ENCODE results near the gene NUP88. TPM values are rescaled to one million over a fixed set of nuclear protein-coding genes. Genes with fewer than 3 reads are reported as not detected.

NUP88 gene
- total RNA-seq, 1 donor from 2014 or later = 43.3 TPM

GRCh38 chr17:5378566-5379207 lies 40.8 kb downstream of the NUP88 start:
- Histone ChIP-seq H3K9me3 (ENCODE audit: insufficient read depth, low read depth, low read length) (no peaks in the 10 kb centered on the region), H3K4me3 (ENCODE audit: insufficient read depth, low read depth, low read length) (no peak overlapping the region), H3K27ac (ENCODE audit: low read depth, low read length) (no peak overlapping the region), H3K4me1 (ENCODE audit: insufficient read depth, low read length) (no peaks in the 10 kb centered on the region), H3K27me3 (ENCODE audit: insufficient read depth, low read length) (no peaks in the 10 kb centered on the region), H3K9ac (ENCODE audit: low read length) (no peak overlapping the region), H4K20me1 (ENCODE audit: insufficient read depth, low read length) (peaks cover 11% of the 10 kb centered on the region), H2AFZ (ENCODE audit: low read depth, low read length) (no peak overlapping the region), H3K36me3 (ENCODE audit: insufficient read depth, low read length) (peaks cover 63% of the 10 kb centered on the region), H3K4me2 (ENCODE audit: low read length) (no peak overlapping the region), H3K79me2 (ENCODE audit: insufficient read depth, low read length) (no peaks in the 10 kb centered on the region)
- H3K4me1 Mint-ChIP-seq (ENCODE audit: low read depth, unreplicated experiment) = peaks cover 4% of the 10 kb centered on the region
- no peak for FAIRE-seq
- no peak overlapping the region for H3K27ac Mint-ChIP-seq (ENCODE audit: unreplicated experiment)
- TF ChIP-seq CTCF (IDR thresholded peaks at IDR 0.05; ENCODE audit: insufficient read depth, low read depth, low read length) (no peak), EZH2 (IDR thresholded peaks at IDR 0.05; ENCODE audit: insufficient read depth, low read length) (no peak)
- no peaks in the 10 kb centered on the region for H3K27me3 Mint-ChIP-seq (ENCODE audit: low read depth, unreplicated experiment)
- peaks cover 22% of the 10 kb centered on the region for H3K36me3 Mint-ChIP-seq (ENCODE audit: low read depth, unreplicated experiment)
- H3K9me3 Mint-ChIP-seq (ENCODE audit: unreplicated experiment) = no peaks in the 10 kb centered on the region
- DNase-seq (ENCODE audit: low read depth) = no peak
- H3K4me3 Mint-ChIP-seq (ENCODE audit: unreplicated experiment) = no peak overlapping the region

GRCh38 chr17:5373112-5373511 lies 46.4 kb downstream of the NUP88 start:
- no peak overlapping the region for H3K27ac Mint-ChIP-seq (ENCODE audit: unreplicated experiment)
- Histone ChIP-seq H3K9me3 (ENCODE audit: insufficient read depth, low read depth, low read length) (no peaks in the 10 kb centered on the region), H3K4me3 (ENCODE audit: insufficient read depth, low read depth, low read length) (no peak overlapping the region), H3K9ac (ENCODE audit: low read length) (no peak overlapping the region), H3K36me3 (ENCODE audit: insufficient read depth, low read length) (peaks cover 29% of the 10 kb centered on the region), H3K27ac (ENCODE audit: low read depth, low read length) (no peak overlapping the region), H3K4me1 (ENCODE audit: insufficient read depth, low read length) (no peaks in the 10 kb centered on the region), H3K27me3 (ENCODE audit: insufficient read depth, low read length) (no peaks in the 10 kb centered on the region), H4K20me1 (ENCODE audit: insufficient read depth, low read length) (peaks cover 15% of the 10 kb centered on the region), H3K4me2 (ENCODE audit: low read length) (no peak overlapping the region), H2AFZ (ENCODE audit: low read depth, low read length) (no peak overlapping the region), H3K79me2 (ENCODE audit: insufficient read depth, low read length) (no peaks in the 10 kb centered on the region)
- TF ChIP-seq EZH2 (IDR thresholded peaks at IDR 0.05; ENCODE audit: insufficient read depth, low read length) = no peak
- TF ChIP-seq CTCF (IDR thresholded peaks at IDR 0.05; ENCODE audit: insufficient read depth, low read depth, low read length) = no peak
- peaks cover 12% of the 10 kb centered on the region for H3K36me3 Mint-ChIP-seq (ENCODE audit: low read depth, unreplicated experiment)
- DNase-seq (ENCODE audit: low read depth) (no peak), FAIRE-seq (no peak)
- no peaks in the 10 kb centered on the region for H3K27me3 Mint-ChIP-seq (ENCODE audit: low read depth, unreplicated experiment)
- no peaks in the 10 kb centered on the region for H3K9me3 Mint-ChIP-seq (ENCODE audit: unreplicated experiment)
- no peak overlapping the region for H3K4me3 Mint-ChIP-seq (ENCODE audit: unreplicated experiment)
- no peaks in the 10 kb centered on the region for H3K4me1 Mint-ChIP-seq (ENCODE audit: low read depth, unreplicated experiment)

- no peak for TF ChIP-seq CTCF (IDR thresholded peaks at IDR 0.05; ENCODE audit: insufficient read depth, low read depth, low read length)
- TF ChIP-seq EZH2 (IDR thresholded peaks at IDR 0.05; ENCODE audit: insufficient read depth, low read length) = no peak
These were observed 49.1 kb downstream of the NUP88 start for GRCh38 chr17:5370411-5370810.

More at GRCh38 chr17:5370411-5370810, 49.1 kb downstream of the NUP88 start:
- no peaks in the 10 kb centered on the region for H3K4me1 ChIP-seq (ENCODE audit: insufficient read depth, low read length)
- H3K9ac ChIP-seq (ENCODE audit: low read length) = no peak overlapping the region
- peaks cover 14% of the 10 kb centered on the region for H3K36me3 Mint-ChIP-seq (ENCODE audit: low read depth, unreplicated experiment)
- no peak overlapping the region for H3K4me2 ChIP-seq (ENCODE audit: low read length)
- H3K27ac Mint-ChIP-seq (ENCODE audit: unreplicated experiment) = no peak overlapping the region
- no peak overlapping the region for H2AFZ ChIP-seq (ENCODE audit: low read depth, low read length)
- no peak overlapping the region for H3K4me3 Mint-ChIP-seq (ENCODE audit: unreplicated experiment)
- peaks cover 8% of the 10 kb centered on the region for H4K20me1 ChIP-seq (ENCODE audit: insufficient read depth, low read length)
- H3K36me3 ChIP-seq (ENCODE audit: insufficient read depth, low read length) = peaks cover 19% of the 10 kb centered on the region
- H3K27ac ChIP-seq (ENCODE audit: low read depth, low read length) = no peak overlapping the region
- H3K79me2 ChIP-seq (ENCODE audit: insufficient read depth, low read length) = no peaks in the 10 kb centered on the region
- no peaks in the 10 kb centered on the region for H3K9me3 ChIP-seq (ENCODE audit: insufficient read depth, low read depth, low read length)
- no peaks in the 10 kb centered on the region for H3K27me3 Mint-ChIP-seq (ENCODE audit: low read depth, unreplicated experiment)
- FAIRE-seq (no peak), DNase-seq (ENCODE audit: low read depth) (no peak)
- no peak overlapping the region for H3K4me3 ChIP-seq (ENCODE audit: insufficient read depth, low read depth, low read length)
- H3K4me1 Mint-ChIP-seq (ENCODE audit: low read depth, unreplicated experiment) = no peaks in the 10 kb centered on the region
- H3K27me3 ChIP-seq (ENCODE audit: insufficient read depth, low read length) = no peaks in the 10 kb centered on the region
- H3K9me3 Mint-ChIP-seq (ENCODE audit: unreplicated experiment) = no peaks in the 10 kb centered on the region

All from astrocyte (in vitro differentiated cells and primary cell).